CD4-positive, alpha-beta T cell treated with Interleukin-6 at 100 ng/mL for 8 hours (primary cell): ENCODE results near the gene CD2.

Experiments
- DNase-seq: peaks from one replicate; pipeline ENCODE4 v3.0.0-alpha.2; 2020; ENCODE audit warnings: mixed read lengths, low spot score

CD2 gene

GRCh38 chr1:116777831-116778830 is 23.9 kb downstream of the CD2 start:
- no peak for DNase-seq

GRCh38 chr1:116781034-116781433 is 26.8 kb downstream of the CD2 start:
- DNase-seq: no peak

GRCh38 chr1:116785006-116785405 is 30.8 kb downstream of the CD2 start:
- no peak for DNase-seq

- DNase-seq: no peak
These were observed 31.8 kb downstream of the CD2 start for GRCh38 chr1:116786049-116786448.

- DNase-seq: no peak
These were observed 37.5 kb downstream of the CD2 start for GRCh38 chr1:116791727-116792126.

- no peak for DNase-seq
These were observed 39.2 kb downstream of the CD2 start for GRCh38 chr1:116793357-116793935.

GRCh38 chr1:116794371-116794770 is 40.1 kb downstream of the CD2 start:
- DNase-seq: no peak

- DNase-seq: no peak
These were observed 40.7 kb downstream of the CD2 start for GRCh38 chr1:116794804-116795481.

- no peak for DNase-seq
These were observed 41.2 kb downstream of the CD2 start for GRCh38 chr1:116795482-116795829.

GRCh38 chr1:116804736-116805135 is 50.5 kb downstream of the CD2 start:
- no peak for DNase-seq

- no peak for DNase-seq
These were observed 51.2 kb downstream of the CD2 start for GRCh38 chr1:116805398-116805797.

GRCh38 chr1:116806245-116806644 is 52.0 kb downstream of the CD2 start:
- DNase-seq: peak; percentile 70

- DNase-seq: no peak
These were observed 52.4 kb downstream of the CD2 start for GRCh38 chr1:116806671-116807070.

GRCh38 chr1:116807394-116808199 is 53.4 kb downstream of the CD2 start:
- no peak for DNase-seq

GRCh38 chr1:116808200-116808847 is 54.1 kb downstream of the CD2 start:
- no peak for DNase-seq

- DNase-seq: peak; percentile 52
These were observed 54.7 kb downstream of the CD2 start for GRCh38 chr1:116808848-116809508.

GRCh38 chr1:116811321-116811720 is 57.1 kb downstream of the CD2 start:
- DNase-seq: no peak

GRCh38 chr1:116814926-116815723 is 60.9 kb downstream of the CD2 start:
- no peak for DNase-seq

- peak; percentile 80 for DNase-seq
These were observed 63.4 kb downstream of the CD2 start for GRCh38 chr1:116817582-116818064.
